HG03025 (cell line): ENCODE measurements around the gene PLA2G4E.

ENCODE experiments used
- ATAC-seq: cut with Tn5 transposase; IDR thresholded peaks from one replicate; pipeline ENCODE4 v1.9.1; 2021; ENCODE audit warnings: mild to moderate bottlenecking, moderate library complexity; ENCODE audit not compliant: unreplicated experiment, low FRiP score

PLA2G4E gene

GRCh38 chr15:42020713-42021273 is at the start of gene PLA2G4E:
Gene PLA2G4E, minus strand, starts transcription at chr15:42021042. Its CDS starts 12 bp downstream, at chr15:42021030.
- ATAC-seq, result no peak

GRCh38 chr15:42070279-42070975 is 49.6 kb upstream of the PLA2G4E start:
- ATAC-seq, result no peak

- ATAC-seq, result no peak
Measured at GRCh38 chr15:42069496-42070278, 48.8 kb upstream of the PLA2G4E start.

- ATAC-seq, result no peak
Measured at GRCh38 chr15:42069025-42069424, 48.2 kb upstream of the PLA2G4E start.

GRCh38 chr15:42068601-42069000 is 47.8 kb upstream of the PLA2G4E start:
- no peak for ATAC-seq

GRCh38 chr15:42066764-42067415 is 46.0 kb upstream of the PLA2G4E start:
- no peak for ATAC-seq

GRCh38 chr15:42065468-42065867 is 44.6 kb upstream of the PLA2G4E start:
- no peak for ATAC-seq

- ATAC-seq, result no peak
Measured at GRCh38 chr15:42065033-42065432, 44.2 kb upstream of the PLA2G4E start.

- ATAC-seq, result no peak
Measured at GRCh38 chr15:42064271-42064670, 43.4 kb upstream of the PLA2G4E start.

- no peak for ATAC-seq
Measured at GRCh38 chr15:42063122-42063848, 42.4 kb upstream of the PLA2G4E start.

GRCh38 chr15:42062284-42062806 is 41.5 kb upstream of the PLA2G4E start:
- ATAC-seq, result no peak

GRCh38 chr15:42060797-42061196 is 40.0 kb upstream of the PLA2G4E start:
- ATAC-seq, result no peak

- ATAC-seq, result no peak
Measured at GRCh38 chr15:42060477-42060763, 39.6 kb upstream of the PLA2G4E start.

- ATAC-seq, result no peak
Measured at GRCh38 chr15:42059661-42060476, 39.0 kb upstream of the PLA2G4E start.

GRCh38 chr15:42058791-42059190 is 37.9 kb upstream of the PLA2G4E start:
- no peak for ATAC-seq

GRCh38 chr15:42057799-42058646 is 37.2 kb upstream of the PLA2G4E start:
- ATAC-seq, result no peak

GRCh38 chr15:42056934-42057798 is 36.3 kb upstream of the PLA2G4E start:
- no peak for ATAC-seq

GRCh38 chr15:42053914-42054313 is 33.1 kb upstream of the PLA2G4E start:
- no peak for ATAC-seq
